ENCODE measurements around the gene ACVR1C. TPM values are rescaled to one million over a fixed set of nuclear protein-coding genes. Genes with fewer than 3 reads are reported as not detected.

Gene ACVR1C
- total RNA-seq, 1 experiment from 2014 or later: not detected

DNA sequence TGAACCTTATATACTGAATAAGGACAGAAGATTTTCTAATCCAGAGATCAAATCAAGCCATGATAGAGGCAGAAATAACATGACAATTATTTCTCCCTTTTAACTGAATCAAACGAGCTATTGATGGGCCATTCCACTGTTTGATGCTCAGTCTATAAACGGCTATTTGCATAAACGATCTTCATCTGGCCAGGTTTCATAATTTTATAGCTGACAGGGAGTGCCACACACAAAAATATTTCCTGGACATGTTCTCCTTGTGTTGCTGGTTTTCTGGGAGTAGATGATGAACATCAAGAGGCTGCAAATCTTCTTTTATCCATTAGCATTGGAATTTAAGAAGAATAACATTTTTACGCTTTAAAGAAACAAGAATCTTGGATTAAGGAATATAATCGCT lies 63.1 kb downstream of the ACVR1C start:
- intact Hi-C loops (cut with micrococcal nuclease; ENCODE audit: unreplicated experiment) (no loop called here), in situ Hi-C loops (cut with HindIII; ENCODE audit: low pct_unique_long_range_greater_than_20kb, low sequenced_read_pairs) (no loop called here)
- BruUV-seq (replicated peaks): no TSS peak
- Histone ChIP-seq H3K27ac (ENCODE audit: low read length) (no peak overlapping the region), H3K9me3 (ENCODE audit: control insufficient read depth, insufficient read depth, low read depth, low read length) (no peaks in the 10 kb centered on the region), H3K27me3 (ENCODE audit: control insufficient read depth, insufficient read depth, low read length) (no peaks in the 10 kb centered on the region), H3K4me3 (ENCODE audit: low read depth in 2 of 2, low read length in 2 of 2) (no peak overlapping the region), H3K36me3 (ENCODE audit: control insufficient read depth, insufficient read depth, low read length) (no peaks in the 10 kb centered on the region), H3K4me1 (ENCODE audit: control insufficient read depth, insufficient read depth, low read length) (no peaks in the 10 kb centered on the region)
- CTCF ChIA-PET: no interaction called here
- POLR2A ChIA-PET: no interaction called here
- TF ChIP-seq CTCF (IDR thresholded peaks at IDR 0.05): no peak
- TF ChIP-seq POLR2AphosphoS5 (IDR thresholded peaks at IDR 0.05; ENCODE audit: low read depth, low read length): no peak
- no peak for TF ChIP-seq SIN3A (IDR thresholded peaks at IDR 0.05; ENCODE audit: borderline replicate concordance, insufficient read depth, low read depth, low read length)
- TF ChIP-seq TCF7L2 (IDR thresholded peaks at IDR 0.05; ENCODE audit: low read depth, low read length): no peak
- no peak for TF ChIP-seq REST (IDR thresholded peaks at IDR 0.05; ENCODE audit: insufficient read depth in 1 of 2, low read depth in 2 of 2, low read length in 1 of 2)
- DNase-seq (ENCODE audit: low read depth, low spot score) (no peak), ATAC-seq (no peak)

- Histone ChIP-seq H3K27me3 (ENCODE audit: control insufficient read depth, insufficient read depth, low read length) (0 out of 2 replicates have a peak, but pooled peaks cover 2% of the 10 kb centered on the region), H3K4me1 (ENCODE audit: control insufficient read depth, insufficient read depth, low read length) (no peaks in the 10 kb centered on the region), H3K36me3 (ENCODE audit: control insufficient read depth, insufficient read depth, low read length) (no peaks in the 10 kb centered on the region), H3K4me3 (ENCODE audit: low read depth in 2 of 2, low read length in 2 of 2) (no peak overlapping the region), H3K9me3 (ENCODE audit: control insufficient read depth, insufficient read depth, low read depth, low read length) (no peaks in the 10 kb centered on the region), H3K27ac (ENCODE audit: low read length) (no peak overlapping the region)
- ATAC-seq (no peak), DNase-seq (ENCODE audit: low read depth, low spot score) (no peak)
- in situ Hi-C loops (cut with HindIII; ENCODE audit: low pct_unique_long_range_greater_than_20kb, low sequenced_read_pairs) (no loop called here), intact Hi-C loops (cut with micrococcal nuclease; ENCODE audit: unreplicated experiment) (no loop called here)
- POLR2A ChIA-PET: no interaction called here
- BruUV-seq (replicated peaks): no TSS peak
- CTCF ChIA-PET: no interaction called here
- no peak for TF ChIP-seq POLR2AphosphoS5 (IDR thresholded peaks at IDR 0.05; ENCODE audit: low read depth, low read length)
Observed at GRCh38 chr2:157559890-157560289, 68.8 kb downstream of the ACVR1C start.

GRCh38 chr2:157559461-157559860 lies 69.2 kb downstream of the ACVR1C start:
- no peaks in the 10 kb centered on the region for H3K36me3 ChIP-seq (ENCODE audit: control insufficient read depth, insufficient read depth, low read length)
- intact Hi-C loops (cut with micrococcal nuclease; ENCODE audit: unreplicated experiment) (no loop called here), in situ Hi-C loops (cut with HindIII; ENCODE audit: low pct_unique_long_range_greater_than_20kb, low sequenced_read_pairs) (no loop called here)
- CTCF ChIA-PET: no interaction called here
- BruUV-seq (replicated peaks): no TSS peak
- no peaks in the 10 kb centered on the region for H3K9me3 ChIP-seq (ENCODE audit: control insufficient read depth, insufficient read depth, low read depth, low read length)
- ATAC-seq (no peak), DNase-seq (ENCODE audit: low read depth, low spot score) (no peak)
- no peak overlapping the region for H3K4me3 ChIP-seq (ENCODE audit: low read depth in 2 of 2, low read length in 2 of 2)
- no peak overlapping the region for H3K27ac ChIP-seq (ENCODE audit: low read length)
- no peaks in the 10 kb centered on the region for H3K4me1 ChIP-seq (ENCODE audit: control insufficient read depth, insufficient read depth, low read length)
- POLR2A ChIA-PET: no interaction called here
- 0 out of 2 replicates have a peak, but pooled peaks cover 2% of the 10 kb centered on the region for H3K27me3 ChIP-seq (ENCODE audit: control insufficient read depth, insufficient read depth, low read length)
- TF ChIP-seq TCF7L2 (IDR thresholded peaks at IDR 0.05; ENCODE audit: low read depth, low read length): no peak
- TF ChIP-seq SIN3A (IDR thresholded peaks at IDR 0.05; ENCODE audit: borderline replicate concordance, insufficient read depth, low read depth, low read length): no peak
- no peak for TF ChIP-seq POLR2AphosphoS5 (IDR thresholded peaks at IDR 0.05; ENCODE audit: low read depth, low read length)
- TF ChIP-seq CTCF (IDR thresholded peaks at IDR 0.05): no peak
- TF ChIP-seq REST (IDR thresholded peaks at IDR 0.05; ENCODE audit: insufficient read depth in 1 of 2, low read depth in 2 of 2, low read length in 1 of 2): no peak
